GM03348 (cell line): Measurements from ENCODE around the gene TPR.
"Not testable (repeated sequence)": the region's sequence is repeated elsewhere in the genome, so short reads cannot be mapped to it uniquely, and the experiment has no call there.

Experiments
- DNase-seq: peaks from one replicate; pipeline ENCODE4 v3.0.0; 2012; ENCODE audit warnings: low spot score

Gene TPR

GRCh38 chr1:186375152-186375928, at the start of gene TPR, which contains the start of gene ODR4:
Gene TPR, minus strand, starts transcription at chr1:186375253. Its CDS starts 225 bp downstream, at chr1:186375028.
Gene ODR4, plus strand, starts transcription at chr1:186375838. Its CDS starts 3,948 bp downstream, at chr1:186379786.
- peak; percentile 96 for DNase-seq

GRCh38 chr1:186424539-186424938, 49.5 kb upstream of the TPR start:
- DNase-seq: no peak

GRCh38 chr1:186421446-186421845, 46.4 kb upstream of the TPR start:
- no peak for DNase-seq

- DNase-seq: peak; percentile 27
These were observed 45.9 kb upstream of the TPR start for GRCh38 chr1:186420923-186421322.

- no peak for DNase-seq
These were observed 45.3 kb upstream of the TPR start for GRCh38 chr1:186420311-186420710.

GRCh38 chr1:186418503-186418902, 43.5 kb upstream of the TPR start:
- DNase-seq: no peak

GRCh38 chr1:186413319-186413718, 38.3 kb upstream of the TPR start:
- no peak for DNase-seq

- DNase-seq: no peak
These were observed 34.0 kb upstream of the TPR start for GRCh38 chr1:186409091-186409490.

GRCh38 chr1:186404454-186405051, 29.5 kb upstream of the TPR start:
- peak; percentile 70 for DNase-seq

- DNase-seq: no peak
These were observed 28.6 kb upstream of the TPR start for GRCh38 chr1:186403632-186404031.

- DNase-seq: peak; percentile 5
These were observed 26.4 kb upstream of the TPR start for GRCh38 chr1:186401446-186401845.

GRCh38 chr1:186392711-186393110, 17.7 kb upstream of the TPR start:
- DNase-seq: not testable (repeated sequence)

- DNase-seq: no peak
These were observed 16.8 kb upstream of the TPR start for GRCh38 chr1:186391841-186392240.

GRCh38 chr1:186390925-186391324, 15.9 kb upstream of the TPR start:
- DNase-seq: no peak

GRCh38 chr1:186386725-186387383, 11.8 kb upstream of the TPR start:
- DNase-seq: no peak

GRCh38 chr1:186375929-186376319, 871 bp upstream of the TPR start:
- DNase-seq: peak; percentile 6

- DNase-seq: peak; percentile 33
These were observed 526 bp downstream of the TPR start for GRCh38 chr1:186374303-186375151.

GRCh38 chr1:186347837-186348691, 27.0 kb downstream of the TPR start:
- DNase-seq: not testable (repeated sequence)

- no peak for DNase-seq
These were observed 34.3 kb downstream of the TPR start for GRCh38 chr1:186340772-186341171.

- DNase-seq: no peak
These were observed 37.5 kb downstream of the TPR start for GRCh38 chr1:186337554-186337953.

GRCh38 chr1:186330758-186331157, 44.3 kb downstream of the TPR start:
- DNase-seq: no peak
